ENCODE measurements around the gene DHX57.

The DHX57 gene

GRCh38 chr2:38875576-38876367, at the start of gene DHX57, which contains the start of gene MORN2:
Gene DHX57 (minus strand): TSS chr2:38875934. CDS start chr2:38868405, 7,529 bp downstream.
Gene MORN2 (plus strand): TSS chr2:38875976.
- peak; percentile 74 to 78 for DNase-seq

- DNase-seq = no peak
These were observed 47.2 kb upstream of the DHX57 start for GRCh38 chr2:38922902-38923301.

DNA sequence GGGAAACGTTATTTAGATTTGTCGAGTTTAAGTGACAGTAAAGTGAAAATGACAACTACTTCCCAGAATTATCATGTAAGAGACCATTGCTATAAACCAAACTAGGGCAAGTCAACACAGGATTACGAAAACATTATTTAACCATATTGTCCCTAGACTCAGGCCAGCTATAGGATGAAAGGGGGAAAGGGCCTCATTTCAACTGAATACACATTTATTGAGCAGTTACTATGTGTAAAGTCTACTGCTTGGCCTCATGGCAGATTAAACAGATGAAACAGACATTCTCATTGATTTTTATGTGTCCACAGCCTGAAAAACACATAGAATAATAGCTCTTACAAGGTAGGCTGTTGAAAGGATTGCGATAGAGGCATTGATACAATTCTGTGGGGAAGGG, 46.7 kb upstream of the DHX57 start:
- DNase-seq = no peak

GRCh38 chr2:38912619-38913018, 36.9 kb upstream of the DHX57 start:
- no peak for DNase-seq

GRCh38 chr2:38911191-38911590, 35.5 kb upstream of the DHX57 start:
- DNase-seq = no peak

DNA sequence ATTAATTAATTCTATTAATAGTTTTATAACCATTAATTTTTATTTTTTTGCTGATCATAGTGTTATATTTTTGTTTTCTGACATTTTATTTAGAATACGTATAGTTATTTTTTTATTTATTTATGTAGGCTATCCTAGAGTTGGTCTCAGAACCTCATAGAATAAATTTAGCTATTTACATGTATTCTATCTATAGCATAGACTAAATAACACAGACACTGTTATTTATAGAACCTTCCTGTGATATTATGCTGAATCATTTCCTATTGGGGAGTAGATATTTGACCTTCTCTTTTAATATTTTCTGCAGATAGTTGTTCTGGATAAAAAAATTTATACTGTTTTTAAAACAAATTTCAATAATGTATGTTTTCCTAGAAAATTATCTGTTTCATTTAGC, 34.1 kb upstream of the DHX57 start:
- no peak for DNase-seq

- DNase-seq = no peak
These were observed 32.2 kb upstream of the DHX57 start for GRCh38 chr2:38907743-38908562.

GRCh38 chr2:38907242-38907641, 31.5 kb upstream of the DHX57 start:
- no peak for DNase-seq

DNA sequence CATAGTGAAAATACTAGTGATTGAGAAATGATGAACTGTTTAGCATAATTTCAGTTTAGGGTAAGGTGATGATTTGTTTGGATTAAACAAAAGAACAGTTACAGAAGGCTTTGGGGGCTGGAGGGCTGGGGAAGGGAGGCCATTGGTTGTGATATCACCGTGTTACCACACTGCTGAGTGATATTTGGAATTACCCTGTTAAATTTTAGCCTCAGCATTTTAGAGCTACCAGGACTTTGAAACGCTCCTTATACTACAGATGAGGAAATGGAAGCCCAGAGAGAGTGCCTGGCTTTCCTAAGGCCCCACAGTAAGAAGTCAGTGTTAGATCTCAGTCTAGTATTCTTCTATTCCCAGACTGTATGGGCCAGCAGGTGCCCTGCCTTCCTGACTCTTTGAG, 29.5 kb upstream of the DHX57 start:
- DNase-seq = no peak

GRCh38 chr2:38900726-38901125, 25.0 kb upstream of the DHX57 start:
- no peak for DNase-seq

- DNase-seq = no peak
These were observed 22.5 kb upstream of the DHX57 start for GRCh38 chr2:38898256-38898655.

- no peak for DNase-seq
These were observed 17.1 kb upstream of the DHX57 start for GRCh38 chr2:38892819-38893218.

DNA sequence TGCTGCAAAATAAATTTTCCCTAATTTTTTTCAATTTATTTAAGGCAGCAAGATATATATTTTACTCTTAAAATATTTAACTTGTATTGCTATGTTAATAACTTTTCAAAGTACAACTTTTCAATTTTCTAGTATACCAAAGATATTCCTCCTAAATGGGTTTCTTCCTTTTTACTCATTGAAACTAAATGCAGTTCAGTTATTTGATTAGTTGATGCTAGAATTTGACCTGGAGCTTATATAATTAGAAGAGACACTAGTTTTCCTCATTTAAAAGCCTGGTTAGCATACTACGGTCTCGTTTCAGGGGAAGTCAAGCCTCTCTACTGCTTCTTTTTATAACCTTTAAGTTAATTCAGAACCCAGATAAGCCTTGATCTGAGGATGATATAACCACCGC, 13.8 kb upstream of the DHX57 start, which contains the start of gene ARHGEF33:
Gene ARHGEF33 (plus strand): TSS at position 301 of the 400 bp plus-strand sequence. CDS start 29,573 bp downstream, outside the sequence.
- DNase-seq = no peak

GRCh38 chr2:38889045-38889444, 13.3 kb upstream of the DHX57 start:
- DNase-seq = no peak

DNA sequence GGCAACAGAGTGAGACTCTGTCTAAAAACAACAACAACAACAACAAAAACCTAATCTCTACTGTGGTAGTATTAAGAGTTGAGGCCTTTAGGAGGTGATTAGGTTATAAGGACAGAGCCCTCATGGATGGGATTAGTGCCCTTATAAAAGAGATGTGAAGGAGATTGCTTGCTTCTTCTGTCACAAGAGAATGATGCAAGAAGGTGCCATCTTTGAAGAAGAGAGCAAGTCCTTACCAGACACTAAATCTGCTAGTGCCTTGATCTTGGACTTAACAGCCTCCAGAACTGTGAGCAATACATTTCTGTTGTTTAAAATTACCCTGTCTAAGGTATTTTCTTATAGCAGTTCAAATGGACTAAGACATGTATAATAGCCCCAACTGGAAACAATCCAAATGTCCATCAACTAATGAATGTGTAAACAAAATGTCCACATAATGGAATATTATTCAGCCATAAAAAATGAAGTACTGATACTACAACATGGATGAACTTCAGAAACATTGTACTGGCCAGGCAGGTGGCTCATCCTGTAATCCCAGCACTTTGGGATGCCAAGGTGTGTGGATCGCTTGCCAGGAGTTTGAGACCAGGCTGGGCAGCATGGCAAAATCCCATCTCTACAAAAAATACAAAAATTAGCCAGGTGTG, 12.3 kb upstream of the DHX57 start:
- no peak for DNase-seq

- DNase-seq = no peak
These were observed 11.6 kb upstream of the DHX57 start for GRCh38 chr2:38887347-38887746.

- no peak for DNase-seq
These were observed 10.3 kb upstream of the DHX57 start for GRCh38 chr2:38886063-38886462.

GRCh38 chr2:38876407-38876806, 673 bp upstream of the DHX57 start:
- no peak for DNase-seq

- no peak for DNase-seq
These were observed 533 bp downstream of the DHX57 start for GRCh38 chr2:38875227-38875575.

- DNase-seq = no peak
These were observed 2.0 kb downstream of the DHX57 start for GRCh38 chr2:38873763-38874162.

- DNase-seq = no peak
These were observed 4.3 kb downstream of the DHX57 start for GRCh38 chr2:38871432-38871831.

GRCh38 chr2:38866773-38867443, 8.8 kb downstream of the DHX57 start:
- DNase-seq = no peak
